SU-DHL-6 (cell line): ENCODE results near the gene TMEM131.

Source experiments
- EZH2phosphoT487 ChIP-seq: fragments of 200-600 bp; sonication (generic), shearing (Covaris generic); conservative IDR thresholded peaks from 2 replicates; pipeline ENCODE4 v1.6.1; 2018; ENCODE audit warnings: mild to moderate bottlenecking, antibody characterized with exemption, low read length, moderate library complexity, mixed read lengths
- TF ChIP-seq, protein P1 (sequence below): fragments of 200-600 bp; sonication (generic); IDR thresholded peaks from one replicate; pipeline ENCODE4 v1.5.1; 2017; ENCODE audit warnings: antibody characterized with exemption, mild to moderate bottlenecking, low read length, moderate library complexity; ENCODE audit not compliant: insufficient read depth, poor library complexity, severe bottlenecking

DNA sequence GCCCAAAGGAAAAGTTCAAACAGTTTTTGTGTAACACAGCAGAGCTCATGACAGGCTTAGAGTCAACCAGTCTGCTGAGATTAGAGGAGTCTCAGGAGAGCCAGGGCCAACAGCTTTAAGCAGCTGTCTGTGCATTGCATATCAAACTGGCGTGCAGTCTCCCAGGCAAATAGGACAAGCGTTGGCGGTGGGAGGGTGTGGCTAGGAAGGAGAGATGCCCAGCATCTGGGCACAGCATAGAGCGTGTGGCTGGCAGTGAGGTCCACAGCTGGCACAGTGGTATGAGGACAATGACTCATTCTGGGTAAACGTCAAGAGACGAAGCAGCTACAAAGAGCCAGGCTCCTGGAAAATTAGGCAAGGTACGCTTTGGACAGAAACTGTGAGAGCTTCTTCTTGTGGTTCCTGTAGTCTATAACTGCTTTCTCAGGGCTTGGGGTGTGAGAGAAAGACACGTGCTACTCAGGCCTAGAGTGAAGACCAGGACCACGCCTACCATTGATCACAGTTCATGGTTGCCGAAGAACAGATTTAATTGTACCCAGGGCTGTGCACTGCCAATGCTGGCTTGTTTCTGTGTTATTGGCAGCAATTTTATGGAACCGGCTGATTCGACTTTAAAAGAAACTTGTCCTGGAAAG is 267.5 kb downstream of the TMEM131 start:
- TF ChIP-seq, protein P1, sequence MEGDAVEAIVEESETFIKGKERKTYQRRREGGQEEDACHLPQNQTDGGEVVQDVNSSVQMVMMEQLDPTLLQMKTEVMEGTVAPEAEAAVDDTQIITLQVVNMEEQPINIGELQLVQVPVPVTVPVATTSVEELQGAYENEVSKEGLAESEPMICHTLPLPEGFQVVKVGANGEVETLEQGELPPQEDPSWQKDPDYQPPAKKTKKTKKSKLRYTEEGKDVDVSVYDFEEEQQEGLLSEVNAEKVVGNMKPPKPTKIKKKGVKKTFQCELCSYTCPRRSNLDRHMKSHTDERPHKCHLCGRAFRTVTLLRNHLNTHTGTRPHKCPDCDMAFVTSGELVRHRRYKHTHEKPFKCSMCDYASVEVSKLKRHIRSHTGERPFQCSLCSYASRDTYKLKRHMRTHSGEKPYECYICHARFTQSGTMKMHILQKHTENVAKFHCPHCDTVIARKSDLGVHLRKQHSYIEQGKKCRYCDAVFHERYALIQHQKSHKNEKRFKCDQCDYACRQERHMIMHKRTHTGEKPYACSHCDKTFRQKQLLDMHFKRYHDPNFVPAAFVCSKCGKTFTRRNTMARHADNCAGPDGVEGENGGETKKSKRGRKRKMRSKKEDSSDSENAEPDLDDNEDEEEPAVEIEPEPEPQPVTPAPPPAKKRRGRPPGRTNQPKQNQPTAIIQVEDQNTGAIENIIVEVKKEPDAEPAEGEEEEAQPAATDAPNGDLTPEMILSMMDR: no peak
- no peak for TF ChIP-seq EZH2phosphoT487
